Rectal smooth muscle tissue (tissue), 1 donor: ENCODE measurements around the gene CCL7.

Source experiments
- H3K27ac ChIP-seq: one replicate; pipeline ENCODE4 v1.7.0; 2013; ENCODE audit warnings: low read depth, low read length, inconsistent platforms
- H3K27me3 ChIP-seq: one replicate; pipeline ENCODE4 v1.7.0; 2013; ENCODE audit warnings: low read length; ENCODE audit not compliant: control insufficient read depth, insufficient read depth
- H3K36me3 ChIP-seq: one replicate; pipeline ENCODE4 v1.7.0; 2013; ENCODE audit warnings: low read length; ENCODE audit not compliant: control insufficient read depth, insufficient read depth
- H3K4me1 ChIP-seq: one replicate; pipeline ENCODE4 v1.7.0; 2013; ENCODE audit warnings: low read length; ENCODE audit not compliant: control insufficient read depth, insufficient read depth
- H3K4me3 ChIP-seq: one replicate; pipeline ENCODE4 v1.7.0; 2013; ENCODE audit warnings: low read length
- H3K9ac ChIP-seq: one replicate; pipeline ENCODE4 v1.7.0; 2013; ENCODE audit warnings: low read length

Gene CCL7

GRCh38 chr17:34318474-34318873 is 48.5 kb downstream of the CCL7 start:
- H3K36me3 ChIP-seq = no peaks in the 10 kb centered on the region
- H3K27ac ChIP-seq = no peak overlapping the region
- H3K4me1 ChIP-seq = no peaks in the 10 kb centered on the region
- no peaks in the 10 kb centered on the region for H3K27me3 ChIP-seq
- H3K4me3 ChIP-seq = no peak overlapping the region
- H3K9ac ChIP-seq = no peak overlapping the region

GRCh38 chr17:34319039-34319483 is 49.0 kb downstream of the CCL7 start, which contains the start of gene CCL8:
TSS of gene CCL8 (plus strand) at chr17:34319435. CDS start at chr17:34319502, 67 bp downstream.
- H3K27ac ChIP-seq = no peak within 1 kb of the TSS
- H3K4me1 ChIP-seq = no peaks in the 10 kb centered on the region
- no peak within 1 kb of the TSS for H3K9ac ChIP-seq
- H3K36me3 ChIP-seq = no peaks in the 10 kb centered on the region
- H3K27me3 ChIP-seq = no peaks in the 10 kb centered on the region
- no peak within 1 kb of the TSS for H3K4me3 ChIP-seq
